A673 (cell line): ENCODE measurements around the gene ISG15. TPM values are rescaled to one million over a fixed set of nuclear protein-coding genes. Genes with fewer than 3 reads are reported as not detected.

ENCODE experiments used
- total RNA-seq: library from RNA; stranded (reverse); gene quantifications from 2 replicates; pipeline ENCODE4 v1.2.3, GENCODE V29; 2021

The ISG15 gene
- total RNA-seq, 1 experiment from 2014 or later: 45.3 TPM

Other genes with a start within 250 kb of the ISG15 start
- 24.1 and 28.4 TPM in 2 replicates for gene SAMD11, start 89.6 kb upstream of the ISG15 start, total RNA-seq
- gene NOC2L, start 54.2 kb upstream of the ISG15 start, total RNA-seq: 197 and 214 TPM in 2 replicates
- gene KLHL17, start 52.9 kb upstream of the ISG15 start, total RNA-seq: 43.3 and 48.3 TPM in 2 replicates
- not detected in 2 replicates for gene PLEKHN1, start 47.0 kb upstream of the ISG15 start, total RNA-seq
- gene PERM1, start 31.4 kb upstream of the ISG15 start, total RNA-seq: 0.28 TPM in 1 of 2 replicates, not detected in the other
- gene HES4, start 13.4 kb upstream of the ISG15 start, total RNA-seq: 18.5 and 20.8 TPM in 2 replicates
- gene AGRN, start 6.6 kb downstream of the ISG15 start, total RNA-seq: 151 and 164 TPM in 2 replicates
- gene RNF223, start 60.8 kb downstream of the ISG15 start, total RNA-seq: not detected in 2 replicates
- gene C1orf159, start 102.6 kb downstream of the ISG15 start, total RNA-seq: 26.8 and 28.4 TPM in 2 replicates
- not detected in 2 replicates for gene TTLL10, start 160.4 kb downstream of the ISG15 start, total RNA-seq
- gene TNFRSF18, start 193.1 kb downstream of the ISG15 start, total RNA-seq: 0.77 and 1.1 TPM in 2 replicates
- gene TNFRSF4, start 200.7 kb downstream of the ISG15 start, total RNA-seq: 0.80 and 1.5 TPM in 2 replicates
- gene SDF4, start 218.5 kb downstream of the ISG15 start, total RNA-seq: 121 and 133 TPM in 2 replicates
- gene B3GALT6, start 218.7 kb downstream of the ISG15 start, total RNA-seq: 41.3 and 41.8 TPM in 2 replicates
- 2.9 and 4.4 TPM in 2 replicates for gene C1QTNF12, start 233.2 kb downstream of the ISG15 start, total RNA-seq